Neutrophil (primary cell): Measurements from ENCODE around the gene FAM221B.

Experiments
- H3K27ac ChIP-seq: fragments of 200-600 bp; sonication (generic); 2 replicates; pipeline ENCODE4 v1.5.1; 2016; ENCODE audit warnings: mild to moderate bottlenecking, moderate library complexity
- H3K27me3 ChIP-seq: fragments of 200-600 bp; sonication (generic); 2 replicates; pipeline ENCODE4 v1.6.0; 2016; ENCODE audit warnings: mild to moderate bottlenecking
- H3K36me3 ChIP-seq: fragments of 200-600 bp; sonication (generic); 2 replicates; pipeline ENCODE4 v1.5.1; 2017
- H3K4me1 ChIP-seq, 2 experiments: fragments of 200-600 bp in 1 of 2; sonication (generic) in 1 of 2; 1 replicate in 1 of 2; 2 replicates in 1 of 2; pipeline versions ENCODE4 v1.5.1 to v1.6.1; 2013 to 2016; ENCODE audit warnings: low read depth in 1 of 2, low read length in 1 of 2, mild to moderate bottlenecking in 1 of 2, moderate library complexity in 1 of 2; ENCODE audit not compliant: control insufficient read depth in 1 of 2, insufficient read depth in 1 of 2
- H3K4me3 ChIP-seq, 2 experiments: fragments of 200-600 bp in 1 of 2; sonication (generic) in 1 of 2; 1 replicate in 1 of 2; 2 replicates in 1 of 2; pipeline ENCODE4 v1.5.1; 2013 to 2016; ENCODE audit warnings: low read depth in 1 of 2, low read length in 1 of 2, mild to moderate bottlenecking in 1 of 2, moderate library complexity in 1 of 2
- H3K9me3 ChIP-seq: fragments of 200-600 bp; sonication (generic); 2 replicates; pipeline ENCODE4 v1.5.1; 2016
- TF ChIP-seq, protein P1 (sequence below): fragments of 200-600 bp; sonication (generic); IDR thresholded peaks from 2 replicates; pipeline ENCODE4 v1.5.1; 2016; ENCODE audit warnings: antibody characterized with exemption

Gene FAM221B

GRCh38 chr9:35816708-35817107 is 11.8 kb downstream of the FAM221B start:
- no peaks in the 10 kb centered on the region for H3K36me3 ChIP-seq
- H3K4me1 ChIP-seq, result peaks cover 24% of the 10 kb centered on the region in 2 experiments
- H3K27me3 ChIP-seq, result peaks cover 22% of the 10 kb centered on the region
- no peak overlapping the region for H3K4me3 ChIP-seq
- no peaks in the 10 kb centered on the region for H3K9me3 ChIP-seq
- TF ChIP-seq, protein P1, sequence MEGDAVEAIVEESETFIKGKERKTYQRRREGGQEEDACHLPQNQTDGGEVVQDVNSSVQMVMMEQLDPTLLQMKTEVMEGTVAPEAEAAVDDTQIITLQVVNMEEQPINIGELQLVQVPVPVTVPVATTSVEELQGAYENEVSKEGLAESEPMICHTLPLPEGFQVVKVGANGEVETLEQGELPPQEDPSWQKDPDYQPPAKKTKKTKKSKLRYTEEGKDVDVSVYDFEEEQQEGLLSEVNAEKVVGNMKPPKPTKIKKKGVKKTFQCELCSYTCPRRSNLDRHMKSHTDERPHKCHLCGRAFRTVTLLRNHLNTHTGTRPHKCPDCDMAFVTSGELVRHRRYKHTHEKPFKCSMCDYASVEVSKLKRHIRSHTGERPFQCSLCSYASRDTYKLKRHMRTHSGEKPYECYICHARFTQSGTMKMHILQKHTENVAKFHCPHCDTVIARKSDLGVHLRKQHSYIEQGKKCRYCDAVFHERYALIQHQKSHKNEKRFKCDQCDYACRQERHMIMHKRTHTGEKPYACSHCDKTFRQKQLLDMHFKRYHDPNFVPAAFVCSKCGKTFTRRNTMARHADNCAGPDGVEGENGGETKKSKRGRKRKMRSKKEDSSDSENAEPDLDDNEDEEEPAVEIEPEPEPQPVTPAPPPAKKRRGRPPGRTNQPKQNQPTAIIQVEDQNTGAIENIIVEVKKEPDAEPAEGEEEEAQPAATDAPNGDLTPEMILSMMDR, result no peak
- H3K27ac ChIP-seq, result no peak overlapping the region

DNA sequence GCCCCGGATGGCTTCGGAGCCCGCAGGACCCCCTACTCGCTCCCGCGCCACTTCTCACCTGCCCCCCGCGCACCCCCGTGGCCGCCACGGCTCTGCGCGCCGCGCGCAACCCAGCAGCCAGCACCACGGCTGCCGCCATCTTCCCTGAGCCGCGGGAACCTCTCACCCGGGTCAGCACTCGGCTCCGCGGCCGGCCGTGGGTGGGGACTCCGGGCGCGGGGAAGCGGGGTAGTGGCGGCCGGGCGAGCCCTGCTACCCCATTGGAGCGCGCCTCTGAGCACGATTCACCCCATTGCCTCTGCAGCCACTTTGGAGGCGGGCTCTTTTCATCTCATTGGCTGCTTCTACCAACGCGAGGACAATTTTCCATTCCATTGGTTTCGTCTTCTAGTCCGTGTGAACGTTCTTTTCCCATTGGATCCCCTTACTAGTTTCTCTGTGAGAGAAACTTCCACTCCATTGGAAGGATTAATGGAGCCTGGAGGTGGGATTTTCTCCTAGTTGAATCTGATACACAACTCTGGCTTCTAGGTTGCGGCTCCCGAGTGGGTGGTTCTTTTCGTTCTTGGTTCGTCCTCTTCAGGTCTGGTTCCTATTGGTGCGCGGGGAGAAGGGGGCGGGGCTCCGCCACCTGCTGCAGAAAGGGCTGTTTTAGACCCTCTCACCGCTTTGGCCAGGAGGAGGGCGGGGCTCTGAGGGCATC is 13.5 kb downstream of the FAM221B start, which contains the start of gene HINT2:
TSS of gene HINT2 (minus strand) at position 202 of the 703 bp plus-strand sequence. CDS start at position 139, 63 bp downstream.
- Histone ChIP-seq H3K27me3 (peaks cover 12% of the 10 kb centered on the region), H3K4me1 (peaks cover 28% of the 10 kb centered on the region in 2 experiments), H3K9me3 (no peaks in the 10 kb centered on the region), H3K4me3 (peak within 1 kb of the TSS; percentile 88 to 90), H3K27ac (peak within 1 kb of the TSS; percentile 74), H3K36me3 (no peaks in the 10 kb centered on the region)
- TF ChIP-seq, protein P1, result no peak

- Histone ChIP-seq H3K36me3 (no peaks in the 10 kb centered on the region), H3K27me3 (peaks cover 12% of the 10 kb centered on the region), H3K9me3 (no peaks in the 10 kb centered on the region), H3K27ac (peak overlapping the region; percentile 74), H3K4me1 (peaks cover 28% of the 10 kb centered on the region in 2 experiments), H3K4me3 (peak overlapping the region; percentile 88 to 90)
- TF ChIP-seq, protein P1, result no peak
These were observed 14.3 kb downstream of the FAM221B start for GRCh38 chr9:35814106-35814840.

DNA sequence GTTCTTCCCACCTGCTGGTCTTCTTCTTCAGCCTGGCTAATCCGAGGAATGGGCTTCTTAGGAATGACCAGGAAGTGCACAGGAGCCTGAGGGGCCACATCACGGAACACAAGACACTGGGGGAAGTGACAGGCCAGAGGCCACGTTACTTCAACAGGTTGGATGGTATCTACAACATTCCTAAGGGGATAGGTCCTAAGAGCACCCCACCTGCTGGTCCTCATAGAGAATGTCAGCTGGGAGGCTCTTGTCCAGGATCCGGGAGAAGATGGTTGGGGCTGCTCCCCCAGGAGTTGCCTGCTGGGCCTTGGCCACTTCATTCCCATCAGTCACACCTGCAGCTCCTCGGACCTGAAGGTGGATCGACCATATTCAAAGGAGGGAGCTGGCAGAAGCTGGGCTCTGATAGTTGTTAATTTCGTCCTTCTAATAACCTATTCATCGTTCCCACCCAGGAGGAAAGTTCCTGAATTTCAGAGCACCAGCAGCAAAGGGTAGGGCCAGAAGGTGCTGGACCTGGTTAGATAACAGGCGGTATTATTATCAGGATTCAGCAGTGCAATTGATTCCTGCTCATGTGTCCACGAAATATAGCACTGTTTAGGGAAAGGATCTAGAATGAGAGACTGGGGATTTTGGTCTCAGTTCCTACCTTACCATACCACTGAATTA is 15.0 kb downstream of the FAM221B start:
- no peaks in the 10 kb centered on the region for H3K36me3 ChIP-seq
- no peak overlapping the region for H3K4me3 ChIP-seq
- TF ChIP-seq, protein P1, result no peak
- H3K27ac ChIP-seq, result no peak overlapping the region
- H3K27me3 ChIP-seq, result peaks cover 12% of the 10 kb centered on the region
- H3K9me3 ChIP-seq, result no peaks in the 10 kb centered on the region
- peaks cover 28% of the 10 kb centered on the region in 2 experiments for H3K4me1 ChIP-seq

DNA sequence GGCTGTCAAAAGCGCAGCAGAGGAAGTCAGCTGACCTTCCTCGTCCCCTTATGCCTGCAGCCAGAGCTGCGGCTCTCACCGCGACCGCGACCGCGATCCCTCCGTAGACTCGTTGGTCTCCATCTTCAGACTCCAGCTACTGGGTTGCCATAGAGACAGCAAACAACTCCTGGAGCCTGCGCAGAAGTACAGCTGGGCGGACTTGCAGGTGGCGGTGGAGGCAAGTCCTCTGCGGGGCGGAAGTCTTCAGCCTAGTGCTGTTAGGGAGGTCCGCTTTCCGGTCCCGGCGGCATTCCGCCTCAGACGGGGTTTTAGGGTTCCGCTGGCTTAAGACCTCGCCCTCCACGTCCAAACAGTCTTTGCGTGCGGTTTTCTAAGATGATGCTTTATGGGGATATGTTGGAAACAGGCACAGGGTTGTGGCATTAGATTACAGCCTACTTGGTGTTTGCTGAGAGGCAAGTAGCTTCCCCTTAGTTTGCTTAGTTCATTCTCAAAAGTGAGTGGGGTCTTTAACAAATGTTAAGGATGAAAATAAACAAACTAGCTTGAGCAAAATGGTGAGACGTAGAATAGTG is 16.4 kb downstream of the FAM221B start, which contains the start of gene SPAG8:
TSS of gene SPAG8 (minus strand) at position 238 of the 578 bp plus-strand sequence. CDS start at position 123, 115 bp downstream.
- peak within 1 kb of the TSS; percentile 64 for H3K27ac ChIP-seq
- TF ChIP-seq, protein P1, result no peak

More for the DNA sequence above, 16.4 kb downstream of the FAM221B start, which contains the start of gene SPAG8:
- peaks cover 7% of the 10 kb centered on the region for H3K27me3 ChIP-seq
- H3K9me3 ChIP-seq, result no peaks in the 10 kb centered on the region
- peaks cover 28% of the 10 kb centered on the region in 2 experiments for H3K4me1 ChIP-seq
- H3K4me3 ChIP-seq, result peak within 1 kb of the TSS; percentile 60 to 68
- no peaks in the 10 kb centered on the region for H3K36me3 ChIP-seq
